CD4-positive, alpha-beta memory T cell (primary cell): Measurements from ENCODE around the gene FEN1. TPM values are rescaled to one million over a fixed set of nuclear protein-coding genes. Genes with fewer than 3 reads are reported as not detected.

Experiments
- CTCF ChIA-PET: fragments of 350-600 bp; sonication (Branson Sonifier 250); formaldehyde crosslinking; loops from one replicate; lab custom pipeline; 2021; ENCODE audit warnings: inconsistent platforms; ENCODE audit not compliant: partially characterized antibody; lab: Charles Lee
- POLR2A ChIA-PET: fragments of 350-600 bp; sonication (Branson Sonifier 250); formaldehyde crosslinking; loops from one replicate; lab custom pipeline; 2021; ENCODE audit not compliant: partially characterized antibody; lab: Charles Lee
- DNase-seq, 5 donors: peaks; one replicate each; pipeline versions ENCODE4 v3.0.0 to v3.0.0-alpha.2; 2020 to 2022; ENCODE audit warnings: mixed read lengths in 1 of 5
- H3K27ac ChIP-seq: one replicate; pipeline ENCODE4 v1.7.0; 2013; ENCODE audit warnings: low read depth, low read length
- H3K27me3 ChIP-seq: 2 replicates; pipeline ENCODE4 v1.7.0; 2013; ENCODE audit warnings: mild to moderate bottlenecking, low read length, moderate library complexity; ENCODE audit not compliant: insufficient read depth
- H3K36me3 ChIP-seq: 2 replicates; pipeline ENCODE4 v1.7.0; 2013; ENCODE audit warnings: mild to moderate bottlenecking, low read length, moderate library complexity; ENCODE audit not compliant: insufficient read depth
- H3K4me1 ChIP-seq: 2 replicates; pipeline ENCODE4 v1.7.0; 2013; ENCODE audit warnings: mild to moderate bottlenecking, low read length, moderate library complexity; ENCODE audit not compliant: insufficient read depth
- H3K4me3 ChIP-seq, 2 donors: one replicate each; pipeline ENCODE4 v1.7.0; 2013; ENCODE audit warnings: low read length in 2 of 2, mild to moderate bottlenecking in 1 of 2
- H3K9me3 ChIP-seq, 2 donors: one replicate each; pipeline ENCODE4 v1.7.0; 2013; ENCODE audit warnings: low read length in 2 of 2, control low read depth in 1 of 2; ENCODE audit not compliant: control insufficient read depth in 1 of 2
- H3K27ac Mint-ChIP-seq, 7 donors: one replicate each; pipeline ENCODE4 v1.8.0; 2020 to 2021; ENCODE audit warnings: mixed read lengths in 7 of 7, mild to moderate bottlenecking in 6 of 7, inconsistent platforms in 3 of 7, moderate library complexity in 3 of 7
- H3K27me3 Mint-ChIP-seq, 2 donors: one replicate each; pipeline ENCODE4 v1.8.0; 2020 to 2021; ENCODE audit warnings: mixed read lengths in 2 of 2
- H3K36me3 Mint-ChIP-seq, 2 donors: one replicate each; pipeline ENCODE4 v1.8.0; 2020 to 2021; ENCODE audit warnings: mixed read lengths in 2 of 2, inconsistent platforms in 1 of 2, mild to moderate bottlenecking in 1 of 2
- H3K4me1 Mint-ChIP-seq, 4 donors: one replicate each; pipeline ENCODE4 v1.8.0; 2020 to 2021; ENCODE audit warnings: mixed read lengths in 4 of 4, mild to moderate bottlenecking in 1 of 4
- H3K4me3 Mint-ChIP-seq, 8 donors: one replicate each; pipeline ENCODE4 v1.8.0; 2020 to 2021; ENCODE audit warnings: mixed read lengths in 8 of 8, mild to moderate bottlenecking in 7 of 8, moderate library complexity in 6 of 8, inconsistent platforms in 3 of 8
- H3K9me3 Mint-ChIP-seq, 8 donors: one replicate each; pipeline ENCODE4 v1.8.0; 2020 to 2021; ENCODE audit warnings: mixed read lengths in 8 of 8, mild to moderate bottlenecking in 5 of 8, inconsistent platforms in 3 of 8, moderate library complexity in 1 of 8
- intact Hi-C: fragments of 100-400 bp; cut with micrococcal nuclease; formaldehyde crosslinking; loops from one replicate; pipeline ENCODE4 v1.15.1; 2023
- polyA plus RNA-seq, 2 donors: library from polyadenylated mRNA; unstranded; fragments of 300-500 nt; fragmentation: Illumina TruSeq; gene quantifications; one replicate each; pipeline ENCODE4 v1.2.3, GENCODE V29; 2021
- total RNA-seq, 2 experiments: library from RNA; stranded (reverse); gene quantifications; one replicate each; pipeline ENCODE4 v1.2.3, GENCODE V29; 2021

Gene FEN1
- total and polyA plus RNA-seq, 4 experiments from 2014 or later, result 7.4 to 15.4 (median 10.4) TPM

DNA sequence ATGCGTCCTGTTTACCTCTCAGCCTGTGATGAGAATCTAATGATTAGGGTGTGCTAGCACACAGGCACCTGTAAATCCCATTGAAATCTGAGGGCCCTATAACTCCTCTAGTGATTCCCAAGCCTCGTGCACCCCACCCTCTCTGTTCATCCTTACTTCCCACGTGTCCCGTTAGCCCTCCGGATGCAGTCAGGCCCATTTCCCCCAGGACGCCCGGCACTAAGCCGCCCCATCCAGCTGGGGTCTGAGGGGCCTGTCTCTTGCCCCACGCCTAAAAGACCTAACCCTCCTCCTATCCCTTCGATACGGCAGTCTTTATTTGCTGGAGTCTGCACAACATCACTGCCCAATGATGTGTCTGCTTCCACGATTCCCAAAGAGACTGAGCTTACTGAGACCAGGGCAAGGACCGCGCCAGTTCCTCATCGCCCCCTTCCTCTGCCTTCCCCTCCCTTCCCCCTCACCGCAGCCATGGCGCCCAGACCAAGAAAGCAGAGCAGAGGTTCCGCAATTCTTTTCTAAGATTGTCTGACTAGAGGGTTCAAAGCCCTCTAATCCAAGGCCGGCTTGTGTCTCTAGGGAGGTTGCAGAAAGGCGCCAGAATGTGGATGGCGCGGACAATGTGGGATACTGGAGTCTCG, 34.3 kb downstream of the FEN1 start:
- Histone ChIP-seq H3K27me3 (peaks cover 3% of the 10 kb centered on the region), H3K27ac (peak overlapping the region; percentile 6), H3K9me3 (no peaks in the 10 kb centered on the region), H3K4me1 (peaks cover 20% of the 10 kb centered on the region), H3K36me3 (no peaks in the 10 kb centered on the region), H3K4me3 (peak overlapping the region in 1 of 2 donors; percentile 49)
- Mint-ChIP-seq H3K27me3 (peaks cover 11 to 20% of the 10 kb centered on the region in 2 donors), H3K27ac (peak overlapping the region in 4 of 7 donors; percentile 32 to 80 (median 64)), H3K36me3 (no peaks in the 10 kb centered on the region), H3K4me3 (peak overlapping the region; percentile 66 to 86 (median 79)), H3K9me3 (no peaks in the 10 kb centered on the region), H3K4me1 (peaks cover 4 to 28% (median 15%) of the 10 kb centered on the region in 4 donors)
- intact Hi-C loops, result no loop called here
- no peak for DNase-seq
- CTCF ChIA-PET, result interaction anchor here (2.2 kb wide), 1 partner anchor 30 kb away, joined by 6 read pairs; no protein-coding TSS in a partner anchor
- POLR2A ChIA-PET, result no interaction called here

- Histone ChIP-seq H3K27me3 (peaks cover 3% of the 10 kb centered on the region), H3K27ac (peak within 1 kb of the TSS; percentile 18), H3K36me3 (no peaks in the 10 kb centered on the region), H3K4me3 (peak within 1 kb of the TSS; percentile 23 to 49), H3K9me3 (no peaks in the 10 kb centered on the region), H3K4me1 (peaks cover 20% of the 10 kb centered on the region)
- ChIA-PET CTCF (interaction anchor here (1.3 to 2.2 kb wide), 3 partner anchors 13 to 42 kb away, joined by 3 to 9 read pairs (median 6); no protein-coding TSS in a partner anchor), POLR2A (interaction anchor here (1.2 to 2.8 kb wide), 2 partner anchors 12 to 35 kb away, joined by 3 to 19 read pairs; partner anchors contain the start of genes FADS1, FEN1 and TMEM258)
- intact Hi-C loops, result no loop called here
- Mint-ChIP-seq H3K9me3 (no peaks in the 10 kb centered on the region), H3K27ac (peak within 1 kb of the TSS in 6 of 7 donors; percentile 46 to 93 (median 58)), H3K36me3 (no peaks in the 10 kb centered on the region), H3K4me3 (peak within 1 kb of the TSS; percentile 80 to 89 (median 85)), H3K27me3 (peaks cover 13 to 22% of the 10 kb centered on the region in 2 donors), H3K4me1 (peaks cover 4 to 28% (median 16%) of the 10 kb centered on the region in 4 donors)
- DNase-seq, result peak; percentile 46 to 85 (median 67)
These were observed 35.1 kb downstream of the FEN1 start, which contains the start of gene FADS2 for GRCh38 chr11:61827571-61828378. Gene FADS2 (plus strand): TSS chr11:61828300. CDS start chr11:61828391, 91 bp downstream.

- peaks cover 4 to 29% (median 16%) of the 10 kb centered on the region in 4 donors for H3K4me1 Mint-ChIP-seq
- no peaks in the 10 kb centered on the region for H3K36me3 Mint-ChIP-seq
- H3K9me3 Mint-ChIP-seq, result no peaks in the 10 kb centered on the region
- peaks cover 3% of the 10 kb centered on the region for H3K27me3 ChIP-seq
- peaks cover 13 to 22% of the 10 kb centered on the region in 2 donors for H3K27me3 Mint-ChIP-seq
- peak overlapping the region; percentile 23 to 49 for H3K4me3 ChIP-seq
- no peaks in the 10 kb centered on the region for H3K9me3 ChIP-seq
- peak overlapping the region; percentile 80 to 89 (median 85) for H3K4me3 Mint-ChIP-seq
- peak overlapping the region in 4 of 7 donors; percentile 46 to 93 (median 58) for H3K27ac Mint-ChIP-seq
- ChIA-PET POLR2A (interaction anchor here (1.1 to 2.8 kb wide), 3 partner anchors 12 to 36 kb away, joined by 3 to 19 read pairs (median 3); partner anchors contain the start of genes FADS1, FEN1 and TMEM258), CTCF (interaction anchor here (1.0 to 2.2 kb wide), 6 partner anchors 8 to 254 kb away, joined by 3 to 9 read pairs (median 4); partner anchors contain the start of gene FADS1)
- no peaks in the 10 kb centered on the region for H3K36me3 ChIP-seq
- H3K27ac ChIP-seq, result peak overlapping the region; percentile 18
- intact Hi-C loops, result no loop called here
- peaks cover 20% of the 10 kb centered on the region for H3K4me1 ChIP-seq
- DNase-seq, result no peak
These were observed 35.6 kb downstream of the FEN1 start for GRCh38 chr11:61828379-61828628.

DNA sequence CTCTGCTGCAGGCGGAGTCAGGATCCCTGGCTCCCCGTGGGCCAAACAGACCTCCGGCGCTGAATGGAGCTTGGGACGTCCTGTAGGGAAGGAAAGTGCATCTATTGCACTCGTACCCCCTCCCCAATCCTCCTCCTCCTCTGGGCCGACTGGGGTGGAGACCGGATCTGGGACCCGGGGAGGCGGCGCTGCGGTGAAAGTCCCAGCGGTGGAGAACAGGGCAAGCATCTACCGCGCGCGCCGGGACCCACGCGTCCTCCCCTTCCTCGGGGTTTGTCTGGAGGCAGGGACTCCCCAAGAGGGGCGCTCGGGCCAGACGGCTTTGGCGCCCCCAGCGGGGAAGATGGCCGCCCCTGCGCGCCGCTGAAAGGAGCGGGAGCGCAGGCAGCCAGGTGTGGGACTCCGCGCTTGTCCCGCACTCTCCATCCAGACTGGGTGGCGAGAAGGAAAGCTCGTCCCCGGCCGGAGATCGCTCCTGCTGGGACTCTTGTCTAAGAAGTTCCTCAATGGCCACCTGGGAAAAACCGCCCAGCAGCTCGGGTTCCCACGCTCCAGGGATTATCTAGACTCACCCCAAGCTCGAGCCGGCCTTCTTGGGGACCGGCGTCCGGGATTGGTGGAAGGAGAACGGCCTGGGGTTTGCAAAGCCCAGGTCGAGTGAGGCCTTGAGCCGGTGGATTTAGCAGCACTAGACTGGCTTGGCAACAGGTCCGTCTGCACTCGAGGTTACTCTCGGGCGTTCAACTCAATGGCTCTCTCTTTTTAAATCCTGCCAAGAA, 36.1 kb downstream of the FEN1 start:
- H3K36me3 Mint-ChIP-seq, result no peaks in the 10 kb centered on the region
- Histone ChIP-seq H3K36me3 (no peaks in the 10 kb centered on the region), H3K27me3 (peaks cover 3% of the 10 kb centered on the region), H3K9me3 (no peaks in the 10 kb centered on the region), H3K4me3 (peak overlapping the region; percentile 23 to 49), H3K4me1 (peaks cover 24% of the 10 kb centered on the region), H3K27ac (no peak overlapping the region)
- ChIA-PET CTCF (interaction anchor here (1.0 to 2.0 kb wide), 5 partner anchors 8 to 253 kb away, joined by 3 to 9 read pairs (median 3); partner anchors contain the start of gene FADS1), POLR2A (interaction anchor here (1.1 to 2.8 kb wide), 3 partner anchors 13 to 36 kb away, joined by 3 to 19 read pairs (median 3); partner anchors contain the start of genes FADS1, FEN1 and TMEM258)
- peak overlapping the region; percentile 80 to 89 (median 85) for H3K4me3 Mint-ChIP-seq
- DNase-seq, result peak; percentile 8 to 47 (median 26)
- peak overlapping the region in 4 of 7 donors; percentile 12 to 77 (median 47) for H3K27ac Mint-ChIP-seq
- H3K27me3 Mint-ChIP-seq, result peaks cover 13 to 22% of the 10 kb centered on the region in 2 donors
- H3K4me1 Mint-ChIP-seq, result peaks cover 6 to 34% (median 20%) of the 10 kb centered on the region in 4 donors
- intact Hi-C loops, result no loop called here
- no peaks in the 10 kb centered on the region for H3K9me3 Mint-ChIP-seq

DNA sequence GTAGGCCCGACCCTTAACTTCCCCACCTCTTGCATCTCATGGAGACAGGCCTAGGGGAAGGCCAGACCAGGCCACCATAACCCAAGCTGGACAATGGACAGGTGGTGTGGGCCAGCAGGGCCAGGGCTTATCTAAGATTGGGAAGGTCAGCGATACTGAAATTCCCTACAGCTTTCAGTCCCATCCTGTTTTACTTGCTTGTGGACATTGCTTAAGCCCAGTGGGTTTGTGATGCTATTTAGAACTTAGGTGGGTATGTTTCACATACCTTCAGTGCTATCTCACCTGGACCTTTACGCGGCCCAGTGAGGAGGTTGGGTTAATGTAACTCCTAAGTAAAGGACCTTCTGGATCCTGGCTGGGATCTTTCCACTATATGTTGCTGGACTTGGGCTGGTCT, 37.1 kb downstream of the FEN1 start:
- H3K36me3 Mint-ChIP-seq, result no peaks in the 10 kb centered on the region
- Histone ChIP-seq H3K27me3 (peaks cover 3% of the 10 kb centered on the region), H3K27ac (no peak overlapping the region), H3K9me3 (no peaks in the 10 kb centered on the region), H3K36me3 (no peaks in the 10 kb centered on the region), H3K4me1 (peaks cover 34% of the 10 kb centered on the region), H3K4me3 (no peak overlapping the region)
- POLR2A ChIA-PET, result interaction anchor here (2.8 kb wide), 1 partner anchor 14 kb away, joined by 19 read pairs; the partner anchor contains the start of gene FADS1
- intact Hi-C loops, result no loop called here
- peak overlapping the region in 4 of 8 donors; percentile 42 to 89 (median 74) for H3K4me3 Mint-ChIP-seq
- H3K4me1 Mint-ChIP-seq, result peaks cover 14 to 44% (median 28%) of the 10 kb centered on the region in 4 donors
- no peaks in the 10 kb centered on the region for H3K9me3 Mint-ChIP-seq
- H3K27ac Mint-ChIP-seq, result peak overlapping the region in 1 of 7 donors; percentile 85
- peaks cover 13 to 20% of the 10 kb centered on the region in 2 donors for H3K27me3 Mint-ChIP-seq
- CTCF ChIA-PET, result interaction anchor here (1.4 kb wide), 1 partner anchor 14 kb away, joined by 8 read pairs; the partner anchor contains the start of gene FADS1
- DNase-seq, result no peak
